ENCODE data around the gene XBP1.
"Not testable (repeated sequence)": the region's sequence is repeated elsewhere in the genome, so short reads cannot be mapped to it uniquely, and the experiment has no call there.

DNA sequence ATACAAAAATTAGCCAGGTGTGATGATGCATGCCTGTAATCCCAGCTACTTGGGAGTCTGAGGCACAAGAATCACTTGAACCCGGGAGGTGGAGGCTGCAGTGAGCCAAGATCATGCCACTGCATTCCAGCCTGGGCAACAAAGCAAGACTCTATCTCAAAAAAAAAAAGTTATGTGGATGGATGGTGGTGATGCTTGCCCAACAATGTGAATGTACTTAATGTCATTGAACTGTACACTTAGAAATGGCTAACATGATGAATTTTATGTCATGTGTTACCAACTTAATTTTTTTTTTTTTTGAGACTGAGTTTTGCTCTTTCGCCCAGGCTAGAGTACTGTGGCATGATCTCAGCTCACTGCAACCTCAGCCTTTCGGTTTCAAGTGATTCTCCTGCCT, 45.9 kb downstream of the XBP1 start:
- TF ChIP-seq, protein P1, sequence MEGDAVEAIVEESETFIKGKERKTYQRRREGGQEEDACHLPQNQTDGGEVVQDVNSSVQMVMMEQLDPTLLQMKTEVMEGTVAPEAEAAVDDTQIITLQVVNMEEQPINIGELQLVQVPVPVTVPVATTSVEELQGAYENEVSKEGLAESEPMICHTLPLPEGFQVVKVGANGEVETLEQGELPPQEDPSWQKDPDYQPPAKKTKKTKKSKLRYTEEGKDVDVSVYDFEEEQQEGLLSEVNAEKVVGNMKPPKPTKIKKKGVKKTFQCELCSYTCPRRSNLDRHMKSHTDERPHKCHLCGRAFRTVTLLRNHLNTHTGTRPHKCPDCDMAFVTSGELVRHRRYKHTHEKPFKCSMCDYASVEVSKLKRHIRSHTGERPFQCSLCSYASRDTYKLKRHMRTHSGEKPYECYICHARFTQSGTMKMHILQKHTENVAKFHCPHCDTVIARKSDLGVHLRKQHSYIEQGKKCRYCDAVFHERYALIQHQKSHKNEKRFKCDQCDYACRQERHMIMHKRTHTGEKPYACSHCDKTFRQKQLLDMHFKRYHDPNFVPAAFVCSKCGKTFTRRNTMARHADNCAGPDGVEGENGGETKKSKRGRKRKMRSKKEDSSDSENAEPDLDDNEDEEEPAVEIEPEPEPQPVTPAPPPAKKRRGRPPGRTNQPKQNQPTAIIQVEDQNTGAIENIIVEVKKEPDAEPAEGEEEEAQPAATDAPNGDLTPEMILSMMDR (conservative IDR thresholded peaks at IDR 0.05 in 1 of 2, IDR thresholded peaks at IDR 0.05 in 1 of 2; ENCODE audit: extremely low read depth in 1 of 2, insufficient read depth in 1 of 2, low read depth in 1 of 2, low read length in 2 of 2): not testable (repeated sequence)
- not testable (repeated sequence) for TF ChIP-seq EZH2 (IDR thresholded peaks at IDR 0.05; ENCODE audit: borderline replicate concordance, low read length)

Data from mammary epithelial cell (primary cell).